Calu3 (cell line): ENCODE results near the gene ZNF14. TPM values are rescaled to one million over a fixed set of nuclear protein-coding genes. Genes with fewer than 3 reads are reported as not detected.

Experiments used
- BruUV-seq: library from RNA; stranded (reverse); fragments of 400-500 nt; replicated peaks from 2 replicates; lab custom pipeline; 2021; lab: Mats Ljungman, UMichigan
- CTCF ChIA-PET: fragments of 300-600 bp; sonication (Branson Sonifier 250); formaldehyde crosslinking; loops from one replicate; lab custom pipeline; 2022; ENCODE audit warnings: antibody characterized with exemption; lab: Charles Lee
- DNase-seq: peaks from one replicate; pipeline ENCODE4 v3.0.0; 2022
- H3K27ac Mint-ChIP-seq: one replicate; pipeline ENCODE4 v1.8.0; 2022; ENCODE audit warnings: mixed read lengths; ENCODE audit not compliant: unreplicated experiment
- H3K27me3 Mint-ChIP-seq: one replicate; pipeline ENCODE4 v1.8.0; 2022; ENCODE audit warnings: mixed read lengths; ENCODE audit not compliant: unreplicated experiment
- H3K36me3 Mint-ChIP-seq: one replicate; pipeline ENCODE4 v1.8.0; 2022; ENCODE audit warnings: mild to moderate bottlenecking, moderate library complexity, mixed read lengths; ENCODE audit not compliant: insufficient read depth, unreplicated experiment
- H3K4me1 Mint-ChIP-seq: one replicate; pipeline ENCODE4 v1.8.0; 2022; ENCODE audit warnings: mild to moderate bottlenecking, low read depth, mixed read lengths; ENCODE audit not compliant: unreplicated experiment
- H3K4me3 Mint-ChIP-seq: one replicate; pipeline ENCODE4 v1.8.0; 2022; ENCODE audit warnings: mild to moderate bottlenecking, low read depth, moderate library complexity, mixed read lengths; ENCODE audit not compliant: unreplicated experiment
- H3K9me3 Mint-ChIP-seq: one replicate; pipeline ENCODE4 v1.8.0; 2022; ENCODE audit warnings: low read depth, mixed read lengths; ENCODE audit not compliant: unreplicated experiment
- CTCF ChIP-seq: fragments of 200-600 bp; IDR thresholded peaks from one replicate; pipeline ENCODE4 v1.8.0; 2022; ENCODE audit warnings: antibody characterized with exemption; ENCODE audit not compliant: unreplicated experiment
- intact Hi-C: fragments of 100-400 bp; cut with micrococcal nuclease; formaldehyde crosslinking; loops from one replicate; pipeline ENCODE4 v1.10.0; 2022; ENCODE audit not compliant: unreplicated experiment
- total RNA-seq: library from RNA; stranded (reverse); gene quantifications from 2 replicates; pipeline ENCODE4 v1.2.3, GENCODE V29; 2022

The ZNF14 gene
- total RNA-seq, 1 experiment from 2014 or later: 3.1 TPM

GRCh38 chr19:19743176-19743575, 10.3 kb upstream of the ZNF14 start:
- Mint-ChIP-seq H3K27ac (no peak overlapping the region), H3K27me3 (no peaks in the 10 kb centered on the region), H3K36me3 (no peaks in the 10 kb centered on the region), H3K9me3 (peaks cover 2% of the 10 kb centered on the region), H3K4me3 (no peak overlapping the region), H3K4me1 (no peaks in the 10 kb centered on the region)
- intact Hi-C loops: no loop called here
- CTCF ChIA-PET: no interaction called here
- BruUV-seq: no TSS peak
- no peak for TF ChIP-seq CTCF
- DNase-seq: no peak

- peaks cover 2% of the 10 kb centered on the region for H3K9me3 Mint-ChIP-seq
- no peak for DNase-seq
- no peaks in the 10 kb centered on the region for H3K36me3 Mint-ChIP-seq
- no peaks in the 10 kb centered on the region for H3K4me1 Mint-ChIP-seq
- H3K27me3 Mint-ChIP-seq: no peaks in the 10 kb centered on the region
- intact Hi-C loops: no loop called here
- CTCF ChIA-PET: no interaction called here
- H3K27ac Mint-ChIP-seq: no peak overlapping the region
- no TSS peak for BruUV-seq
- no peak for TF ChIP-seq CTCF
- no peak overlapping the region for H3K4me3 Mint-ChIP-seq
Observed at GRCh38 chr19:19742773-19743172, 9.9 kb upstream of the ZNF14 start.

DNA sequence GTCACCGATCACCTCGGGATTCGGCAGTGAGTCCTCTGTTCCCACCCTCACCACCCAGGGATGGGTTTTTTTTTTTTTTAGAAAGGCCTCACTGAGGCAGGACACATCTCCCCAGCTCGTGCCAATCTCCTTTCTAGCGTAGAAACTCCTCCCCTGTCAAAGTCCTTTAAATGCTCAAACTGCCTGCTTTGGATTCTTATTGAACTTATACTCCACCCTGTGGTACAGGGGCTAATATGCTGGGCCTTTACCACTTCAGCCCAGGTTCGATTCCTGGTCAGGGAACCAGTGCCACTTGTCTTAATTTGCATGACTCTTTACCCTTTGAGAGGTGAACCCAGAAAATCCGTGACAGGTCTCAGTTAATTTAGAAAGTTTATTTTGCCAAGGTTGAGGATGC, 8.3 kb upstream of the ZNF14 start:
- Mint-ChIP-seq H3K4me1 (no peaks in the 10 kb centered on the region), H3K4me3 (no peak overlapping the region), H3K9me3 (peaks cover 2% of the 10 kb centered on the region), H3K27ac (no peak overlapping the region), H3K36me3 (no peaks in the 10 kb centered on the region), H3K27me3 (no peaks in the 10 kb centered on the region)
- BruUV-seq: no TSS peak
- intact Hi-C loops: no loop called here
- no peak for DNase-seq
- CTCF ChIA-PET: no interaction called here
- TF ChIP-seq CTCF: no peak

DNA sequence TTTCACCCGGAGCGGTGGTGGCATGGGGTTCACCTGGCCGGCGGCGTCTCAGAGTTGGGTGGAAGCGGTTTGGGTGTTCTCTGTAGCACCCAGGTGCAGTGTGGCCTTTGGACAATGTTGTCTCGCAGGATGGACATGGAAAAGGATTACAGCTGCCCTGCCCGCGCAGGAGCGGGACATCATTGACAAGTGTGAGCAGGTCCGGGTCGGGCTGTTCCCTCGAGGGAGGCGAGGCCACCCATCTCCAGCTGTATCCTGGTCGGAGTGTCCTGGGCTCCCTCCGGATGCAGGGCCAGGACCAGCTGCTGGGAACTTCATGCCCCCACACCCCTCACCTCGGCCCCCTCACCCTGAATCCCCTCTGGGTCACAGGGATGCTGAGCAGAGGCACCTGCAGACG, 7.8 kb upstream of the ZNF14 start:
- no TSS peak for BruUV-seq
- Mint-ChIP-seq H3K27me3 (no peaks in the 10 kb centered on the region), H3K9me3 (peaks cover 2% of the 10 kb centered on the region), H3K27ac (no peak overlapping the region), H3K36me3 (no peaks in the 10 kb centered on the region), H3K4me1 (no peaks in the 10 kb centered on the region), H3K4me3 (no peak overlapping the region)
- CTCF ChIA-PET: no interaction called here
- intact Hi-C loops: no loop called here
- no peak for TF ChIP-seq CTCF
- DNase-seq: no peak
